Stimulated activated CD4-positive, alpha-beta T cell treated with anti-CD3 and anti-CD28 coated beads, Interleukin-2, amount 100 ng/mL, for 48 hours (primary cell): ENCODE measurements around the gene CCNL2.
A peak's percentile ranks its signal among the peaks of the same experiment; 100 is the strongest.

Experiments used
- DNase-seq, 2 donors: peaks; one replicate each; pipeline ENCODE4 v3.0.0-alpha.2; 2020

CCNL2 gene

GRCh38 chr1:1340791-1341548 lies 58.2 kb downstream of the CCNL2 start:
- DNase-seq, result no peak

GRCh38 chr1:1340185-1340584 lies 59.0 kb downstream of the CCNL2 start:
- DNase-seq, result no peak

- no peak for DNase-seq
Observed at GRCh38 chr1:1338278-1338677, 60.9 kb downstream of the CCNL2 start.

GRCh38 chr1:1337793-1338147 lies 61.4 kb downstream of the CCNL2 start:
- DNase-seq, result peak; percentile 35 to 58

- DNase-seq, result no peak
Observed at GRCh38 chr1:1336931-1337792, 62.0 kb downstream of the CCNL2 start.

- no peak for DNase-seq
Observed at GRCh38 chr1:1336446-1336845, 62.7 kb downstream of the CCNL2 start.

- no peak for DNase-seq
Observed at GRCh38 chr1:1335792-1336248, 63.3 kb downstream of the CCNL2 start.
